Dermis microvascular lymphatic vessel endothelial cell (primary cell): ENCODE measurements around the gene PILRB. TPM values are rescaled to one million over a fixed set of nuclear protein-coding genes. Genes with fewer than 3 reads are reported as not detected.
"Not testable (repeated sequence)": the region's sequence is repeated elsewhere in the genome, so short reads cannot be mapped to it uniquely, and the experiment has no call there.

ENCODE experiments used
- DNase-seq, 2 donors: peaks; one replicate each; pipeline versions ENCODE4 v3.0.0 to v3.0.0-alpha.2; 2010; ENCODE audit warnings: low read depth in 2 of 2
- total RNA-seq: library from RNA; depleted of rRNA; stranded (reverse); fragments of >200 nt; gene quantifications from 2 replicates; pipeline ENCODE4 v1.2.1, GENCODE V29; 2014

PILRB gene
- total RNA-seq, result 4.1 and 10.2 TPM in 2 replicates

- no peak for DNase-seq
These were observed at the start of gene PILRB for GRCh38 chr7:100358027-100358856. Gene PILRB, plus strand, starts transcription at chr7:100358117. Its CDS starts 186 bp downstream, at chr7:100358303.

GRCh38 chr7:100318329-100318728 lies 39.6 kb upstream of the PILRB start:
- not testable (repeated sequence) for DNase-seq

GRCh38 chr7:100321648-100322047 lies 36.3 kb upstream of the PILRB start:
- not testable (repeated sequence) for DNase-seq

- not testable (repeated sequence) for DNase-seq
These were observed 33.7 kb upstream of the PILRB start for GRCh38 chr7:100324194-100324593.

GRCh38 chr7:100325671-100326070 lies 32.2 kb upstream of the PILRB start:
- DNase-seq, result peak; percentile 34 to 91

GRCh38 chr7:100326914-100327313 lies 31.0 kb upstream of the PILRB start:
- not testable (repeated sequence) for DNase-seq

GRCh38 chr7:100335566-100336466 lies 22.1 kb upstream of the PILRB start:
- DNase-seq, result peak; percentile 91 to 94

- peak; percentile 62 to 93 for DNase-seq
These were observed 19.7 kb upstream of the PILRB start for GRCh38 chr7:100338083-100338696.

- DNase-seq, result not testable (repeated sequence)
These were observed 16.6 kb upstream of the PILRB start for GRCh38 chr7:100341286-100341685.

GRCh38 chr7:100342765-100343164 lies 15.2 kb upstream of the PILRB start:
- DNase-seq, result peak; percentile 30 to 31

- DNase-seq, result not testable (repeated sequence)
These were observed 13.8 kb upstream of the PILRB start for GRCh38 chr7:100344124-100344559.

GRCh38 chr7:100344560-100345287 lies 13.2 kb upstream of the PILRB start:
- DNase-seq, result peak; percentile 24 to 89

GRCh38 chr7:100345288-100345672 lies 12.6 kb upstream of the PILRB start:
- peak; percentile 38 to 71 for DNase-seq

- no peak for DNase-seq
These were observed 11.0 kb upstream of the PILRB start for GRCh38 chr7:100346921-100347320.

GRCh38 chr7:100348805-100349204 lies 9.1 kb upstream of the PILRB start:
- no peak for DNase-seq

- no peak for DNase-seq
These were observed 8.2 kb upstream of the PILRB start for GRCh38 chr7:100349757-100350156.

GRCh38 chr7:100351657-100352058 lies 6.3 kb upstream of the PILRB start:
- DNase-seq, result no peak

GRCh38 chr7:100352230-100352781 lies 5.6 kb upstream of the PILRB start:
- not testable (repeated sequence) for DNase-seq

GRCh38 chr7:100352984-100353684 lies 4.8 kb upstream of the PILRB start:
- no peak for DNase-seq
